Mesenchymal stem cell (in vitro differentiated cells and primary cell): ENCODE data around the gene NRM.

ENCODE experiments used
- DNase-seq: peaks from one replicate; pipeline ENCODE4 v3.0.0-alpha.2; 2013
- H2AFZ ChIP-seq: one replicate; pipeline ENCODE4 v1.6.1; 2013; ENCODE audit warnings: low read depth, mild to moderate bottlenecking, control low read depth, inconsistent platforms, low read length, moderate library complexity
- H2AK5ac ChIP-seq: 2 replicates; pipeline ENCODE4 v1.6.1; 2013; ENCODE audit warnings: low read length, moderate library complexity, mild to moderate bottlenecking, inconsistent platforms; ENCODE audit not compliant: severe bottlenecking
- H2BK120ac ChIP-seq: one replicate; pipeline ENCODE4 v1.6.1; 2013; ENCODE audit warnings: low read depth, mild to moderate bottlenecking, inconsistent platforms, low read length, moderate library complexity
- H2BK12ac ChIP-seq, 2 experiments: one replicate each; pipeline ENCODE4 v1.6.1; 2013; ENCODE audit warnings: inconsistent platforms in 2 of 2, low read length in 2 of 2, mild to moderate bottlenecking in 2 of 2, moderate library complexity in 2 of 2, control low read depth in 1 of 2
- H2BK15ac ChIP-seq: one replicate; pipeline ENCODE4 v1.6.1; 2013; ENCODE audit warnings: mild to moderate bottlenecking, low read depth, inconsistent platforms; ENCODE audit not compliant: poor library complexity, severe bottlenecking
- H2BK5ac ChIP-seq: 2 replicates; pipeline ENCODE4 v1.6.1; 2013; ENCODE audit warnings: low read depth, mild to moderate bottlenecking, low read length, control low read depth, inconsistent platforms; ENCODE audit not compliant: poor library complexity, severe bottlenecking
- H3K14ac ChIP-seq, 2 experiments: one replicate each; pipeline ENCODE4 v1.6.1; 2013; ENCODE audit warnings: inconsistent platforms in 2 of 2, low read length in 2 of 2, control low read depth in 1 of 2, mild to moderate bottlenecking in 1 of 2, moderate library complexity in 1 of 2
- H3K18ac ChIP-seq, 2 experiments: one replicate each; pipeline ENCODE4 v1.6.1; 2013; ENCODE audit warnings: inconsistent platforms in 2 of 2, low read length in 2 of 2, control low read depth in 1 of 2, low read depth in 1 of 2, mild to moderate bottlenecking in 1 of 2
- H3K23ac ChIP-seq, 2 experiments: one replicate each; pipeline ENCODE4 v1.6.1; 2013; ENCODE audit warnings: inconsistent platforms in 2 of 2, low read length in 2 of 2, mild to moderate bottlenecking in 2 of 2, moderate library complexity in 2 of 2, control low read depth in 1 of 2
- H3K27ac ChIP-seq: 2 replicates; pipeline ENCODE4 v1.5.1; 2013; ENCODE audit warnings: mild to moderate bottlenecking, moderate library complexity, low read length, control low read depth, inconsistent platforms; ENCODE audit not compliant: poor library complexity, severe bottlenecking
- H3K27me3 ChIP-seq, 2 experiments: 2 replicates each; pipeline versions ENCODE4 v1.6.1 to v1.7.0; 2013; ENCODE audit warnings: low read length in 2 of 2, mild to moderate bottlenecking in 2 of 2, moderate library complexity in 2 of 2, control low read depth in 1 of 2, inconsistent platforms in 1 of 2; ENCODE audit not compliant: control insufficient read depth in 1 of 2, insufficient read depth in 1 of 2
- H3K36me3 ChIP-seq, 2 experiments: 2 replicates each; pipeline versions ENCODE4 v1.6.1 to v1.7.0; 2013; ENCODE audit warnings: low read length in 2 of 2, control low read depth in 1 of 2, inconsistent platforms in 1 of 2, low read depth in 1 of 2, mild to moderate bottlenecking in 1 of 2; ENCODE audit not compliant: insufficient read depth in 2 of 2, control insufficient read depth in 1 of 2
- H3K4ac ChIP-seq, 2 experiments: one replicate each; pipeline ENCODE4 v1.6.1; 2013; ENCODE audit warnings: inconsistent platforms in 2 of 2, low read length in 2 of 2, mild to moderate bottlenecking in 2 of 2, moderate library complexity in 2 of 2, control low read depth in 1 of 2, low read depth in 1 of 2
- H3K4me1 ChIP-seq: 2 replicates; pipeline ENCODE4 v1.6.1; 2013; ENCODE audit warnings: low read depth, low read length, control low read depth; ENCODE audit not compliant: control insufficient read depth, insufficient read depth
- H3K4me2 ChIP-seq: 2 replicates; pipeline ENCODE4 v1.6.1; 2013; ENCODE audit warnings: low read length, mild to moderate bottlenecking, inconsistent platforms; ENCODE audit not compliant: poor library complexity, severe bottlenecking
- H3K4me3 ChIP-seq, 2 experiments: 2 replicates each; pipeline versions ENCODE4 v1.5.1 to v1.7.0; 2013; ENCODE audit warnings: low read length in 2 of 2, mild to moderate bottlenecking in 2 of 2, control low read depth in 1 of 2, low read depth in 1 of 2; ENCODE audit not compliant: insufficient read depth in 1 of 2
- H3K79me1 ChIP-seq: replicated peaks from 2 replicates; pipeline ENCODE4 v1.6.1; 2013; ENCODE audit warnings: mild to moderate bottlenecking, control low read depth, low read length, inconsistent platforms; ENCODE audit not compliant: poor library complexity, severe bottlenecking
- H3K9ac ChIP-seq: 2 replicates; pipeline ENCODE4 v1.7.0; 2013; ENCODE audit warnings: mild to moderate bottlenecking, low read length, moderate library complexity
- H3K9me3 ChIP-seq: 2 replicates; pipeline ENCODE4 v1.7.0; 2013; ENCODE audit warnings: mild to moderate bottlenecking, low read length; ENCODE audit not compliant: control insufficient read depth
- H4K8ac ChIP-seq: one replicate; pipeline ENCODE4 v1.6.1; 2013; ENCODE audit warnings: inconsistent platforms, mild to moderate bottlenecking, low read length, moderate library complexity
- H4K91ac ChIP-seq: one replicate; pipeline ENCODE4 v1.6.1; 2013; ENCODE audit warnings: mild to moderate bottlenecking, low read length, inconsistent platforms
- WGBS: methylation state at CpG from one replicate; pipeline ENCODE4 v1.1.7; 2013; ENCODE audit warnings: mixed read lengths; 5-methylcytosine and 5-hydroxymethylcytosine counted together

NRM gene

GRCh38 chr6:30703821-30704220 lies 13.0 kb upstream of the NRM start:
- Histone ChIP-seq H3K9me3 (no peaks in the 10 kb centered on the region), H3K14ac (no peak overlapping the region), H4K8ac (no peak overlapping the region), H2AFZ (no peak overlapping the region), H2BK120ac (no peak overlapping the region), H3K27ac (no peak overlapping the region), H2BK5ac (no peak overlapping the region), H2BK12ac (no peak overlapping the region), H3K4me2 (no peak overlapping the region), H3K27me3 (no peaks in the 10 kb centered on the region), H4K91ac (no peak overlapping the region), H3K79me1 (peaks cover 1% of the 10 kb centered on the region), H2BK15ac (no peak overlapping the region), H3K4me3 (no peak overlapping the region), H3K9ac (no peak overlapping the region), H3K4ac (no peak overlapping the region), H3K4me1 (peaks cover 8% of the 10 kb centered on the region), H3K36me3 (peaks cover 36 to 64% of the 10 kb centered on the region in 2 experiments), H2AK5ac (no peak overlapping the region), H3K23ac (no peak overlapping the region), H3K18ac (no peak overlapping the region)
- 95% methylated on average over 4 of the region's 4 CpGs for WGBS
- no peak for DNase-seq

- Histone ChIP-seq H3K4me3 (no peak overlapping the region), H3K27me3 (no peaks in the 10 kb centered on the region), H4K91ac (no peak overlapping the region), H3K23ac (no peak overlapping the region), H4K8ac (no peak overlapping the region), H3K79me1 (no peaks in the 10 kb centered on the region), H2AFZ (no peak overlapping the region), H3K4ac (no peak overlapping the region), H3K4me1 (peaks cover 8% of the 10 kb centered on the region), H3K18ac (no peak overlapping the region), H3K9ac (no peak overlapping the region), H3K27ac (no peak overlapping the region), H3K36me3 (peaks cover 39 to 59% of the 10 kb centered on the region in 2 experiments), H3K4me2 (no peak overlapping the region), H2BK12ac (no peak overlapping the region), H2AK5ac (no peak overlapping the region), H2BK5ac (no peak overlapping the region), H2BK15ac (no peak overlapping the region), H3K14ac (no peak overlapping the region), H3K9me3 (no peaks in the 10 kb centered on the region), H2BK120ac (no peak overlapping the region)
- WGBS: 98% methylated on average over 9 of the region's 10 CpGs
- DNase-seq: no peak
Observed at GRCh38 chr6:30703011-30703410, 12.2 kb upstream of the NRM start.

- peaks cover 33 to 40% of the 10 kb centered on the region in 2 experiments for H3K36me3 ChIP-seq
- H3K14ac ChIP-seq: no peak overlapping the region
- H4K91ac ChIP-seq: no peak overlapping the region
- no peak overlapping the region for H2AFZ ChIP-seq
- peaks cover 3% of the 10 kb centered on the region for H3K4me1 ChIP-seq
- H3K4me2 ChIP-seq: no peak overlapping the region
- peak overlapping the region; percentile 76 for H2AK5ac ChIP-seq
- no peak overlapping the region for H3K23ac ChIP-seq
- H4K8ac ChIP-seq: no peak overlapping the region
- no peak overlapping the region for H3K27ac ChIP-seq
- WGBS: 83% methylated on average over 3 of the region's 4 CpGs
- H3K4ac ChIP-seq: no peak overlapping the region
- H2BK120ac ChIP-seq: no peak overlapping the region
- H3K79me1 ChIP-seq: no peaks in the 10 kb centered on the region
- H3K27me3 ChIP-seq: no peaks in the 10 kb centered on the region
- no peaks in the 10 kb centered on the region for H3K9me3 ChIP-seq
- DNase-seq: no peak
- H3K4me3 ChIP-seq: no peak overlapping the region
- no peak overlapping the region for H2BK12ac ChIP-seq
- H3K9ac ChIP-seq: no peak overlapping the region
- no peak overlapping the region for H2BK15ac ChIP-seq
- H3K18ac ChIP-seq: no peak overlapping the region
- H2BK5ac ChIP-seq: no peak overlapping the region
Observed at GRCh38 chr6:30700340-30700739, 9.6 kb upstream of the NRM start.

GRCh38 chr6:30696432-30696831 lies 5.6 kb upstream of the NRM start:
- Histone ChIP-seq H3K18ac (no peak overlapping the region), H3K4me1 (peaks cover 6% of the 10 kb centered on the region), H3K4me2 (no peak overlapping the region), H3K4me3 (no peak overlapping the region), H3K27ac (no peak overlapping the region), H2BK5ac (no peak overlapping the region), H3K36me3 (peaks cover 6 to 10% of the 10 kb centered on the region in 2 experiments), H4K91ac (no peak overlapping the region), H3K27me3 (no peaks in the 10 kb centered on the region), H3K9ac (no peak overlapping the region), H2BK15ac (no peak overlapping the region), H2AK5ac (peak overlapping the region; percentile 98), H3K23ac (no peak overlapping the region), H2BK120ac (no peak overlapping the region), H3K9me3 (no peaks in the 10 kb centered on the region), H3K79me1 (no peaks in the 10 kb centered on the region), H3K14ac (no peak overlapping the region), H4K8ac (no peak overlapping the region), H3K4ac (no peak overlapping the region), H2AFZ (no peak overlapping the region), H2BK12ac (no peak overlapping the region)
- WGBS: 100% methylated on average over 4 of the region's 5 CpGs
- no peak for DNase-seq
